NCI-H524 (cell line): ENCODE measurements around the gene RUNX2.
A peak's percentile ranks its signal among the peaks of the same experiment; 100 is the strongest.

Experiments
- DNase-seq, 2 experiments: peaks; one replicate each; lab custom pipeline; 2025; lab: John Stamatoyannopoulos, UW

RUNX2 gene

DNA sequence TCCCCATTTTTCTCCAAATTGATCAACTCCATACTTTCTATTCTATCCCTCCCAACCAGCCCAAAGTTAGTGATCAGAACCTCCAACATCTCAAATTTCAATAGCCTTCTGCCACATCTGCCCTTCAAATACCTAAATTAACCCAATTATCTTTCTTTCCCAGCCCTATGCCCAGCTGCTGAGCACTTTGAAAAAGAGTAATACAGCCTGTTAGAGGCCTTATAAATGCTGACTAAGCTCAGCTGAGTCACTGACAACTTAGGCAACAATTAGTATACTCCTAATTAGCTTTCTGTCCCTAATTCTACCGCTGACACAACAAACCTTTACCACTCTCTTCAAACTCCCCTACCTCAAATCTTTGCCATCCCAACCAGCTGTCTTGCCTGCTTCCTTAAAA lies 23.5 kb downstream of the RUNX2 start:
- DNase-seq: peak; percentile 66 to 82

DNA sequence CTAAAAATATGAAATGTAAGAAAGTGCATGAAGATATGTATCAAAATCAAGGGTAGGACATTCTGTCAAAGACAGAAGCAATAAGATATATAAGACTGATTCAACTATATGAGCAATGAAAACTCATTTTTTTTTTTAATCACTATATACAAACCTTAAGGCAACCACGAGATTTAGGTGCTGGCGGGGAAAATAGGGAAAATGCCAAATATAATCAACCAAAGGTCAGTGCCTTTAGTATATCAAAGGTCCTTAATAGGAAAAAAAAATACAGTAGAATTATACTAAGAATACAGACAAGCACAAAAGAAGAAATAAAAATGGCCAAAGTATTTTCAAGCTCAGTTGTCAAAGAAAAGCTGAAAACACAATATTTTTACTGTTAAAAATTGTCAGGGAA lies 25.5 kb downstream of the RUNX2 start:
- no peak for DNase-seq

DNA sequence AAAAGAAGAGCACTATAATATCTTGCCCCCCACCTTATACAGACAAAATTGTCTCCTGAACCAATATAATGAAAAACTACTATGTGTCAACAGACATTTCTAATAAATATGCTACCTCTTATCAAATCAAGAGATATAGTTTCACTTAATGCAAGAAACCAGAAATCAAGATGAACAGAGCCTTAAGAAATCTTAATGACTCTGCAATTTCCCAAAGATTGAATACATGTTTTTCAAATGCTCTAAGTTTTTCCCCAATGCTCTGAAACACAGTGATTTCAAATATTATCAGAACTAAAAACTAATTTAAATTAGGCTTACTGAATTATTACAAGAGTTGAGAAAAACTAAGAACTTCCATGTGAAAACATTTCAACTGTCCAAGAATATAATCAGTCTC lies 36.3 kb downstream of the RUNX2 start:
- no peak for DNase-seq

DNA sequence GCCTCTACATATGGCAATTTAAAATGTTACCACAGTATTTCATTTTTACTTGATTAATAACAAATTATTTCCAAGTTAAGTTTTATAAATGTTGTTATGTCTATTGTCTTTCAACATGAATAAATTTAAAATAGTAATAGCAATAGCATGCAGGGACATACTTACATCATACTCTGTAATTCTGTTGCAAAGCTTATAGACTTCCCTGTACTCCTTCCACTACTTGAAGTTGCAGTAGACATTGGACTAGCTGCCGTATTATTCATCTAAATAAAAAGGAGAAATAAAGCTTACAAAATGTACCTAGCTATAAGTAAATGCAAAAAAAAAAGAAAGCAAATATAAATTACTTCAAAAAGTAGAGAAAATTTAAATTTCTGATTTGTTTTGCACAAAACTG lies 36.9 kb downstream of the RUNX2 start:
- no peak for DNase-seq

DNA sequence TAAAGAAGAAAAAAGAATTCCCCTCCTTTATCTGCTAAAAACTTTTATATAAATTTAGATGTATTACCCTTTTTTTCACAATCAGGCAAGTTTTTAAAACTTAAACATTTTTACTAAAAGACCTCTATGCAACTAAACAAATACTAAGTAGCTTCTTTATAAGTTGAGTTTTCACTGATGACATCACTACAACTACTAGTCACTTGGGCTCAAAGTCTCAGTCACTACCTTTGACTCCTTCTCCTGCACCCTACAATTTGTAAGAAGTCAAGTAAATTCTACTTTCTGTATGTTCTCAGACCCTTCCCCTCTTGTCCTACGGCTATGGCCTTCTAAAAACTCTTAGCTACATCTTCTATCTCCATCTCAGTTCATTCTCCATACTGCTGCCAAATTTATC lies 38.4 kb downstream of the RUNX2 start:
- no peak for DNase-seq

DNA sequence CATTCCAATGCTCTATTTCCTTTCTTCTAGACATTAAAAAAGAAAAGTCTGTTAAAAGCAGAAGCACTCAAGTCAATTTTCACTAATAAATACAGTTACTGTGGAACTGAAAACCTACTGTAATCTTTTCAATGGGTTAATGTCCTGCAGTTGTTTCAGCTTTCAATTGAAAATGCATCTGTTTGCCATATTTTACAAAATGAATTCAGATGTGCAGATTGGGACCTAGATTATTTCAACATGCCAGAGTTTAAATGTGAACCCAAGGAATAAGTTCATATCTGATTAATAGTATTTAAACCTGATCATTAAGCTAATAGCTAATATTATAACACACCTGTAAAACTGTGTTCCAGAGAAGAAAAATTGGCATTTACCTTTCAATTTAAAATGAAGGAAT lies 39.9 kb downstream of the RUNX2 start:
- no peak for DNase-seq

DNA sequence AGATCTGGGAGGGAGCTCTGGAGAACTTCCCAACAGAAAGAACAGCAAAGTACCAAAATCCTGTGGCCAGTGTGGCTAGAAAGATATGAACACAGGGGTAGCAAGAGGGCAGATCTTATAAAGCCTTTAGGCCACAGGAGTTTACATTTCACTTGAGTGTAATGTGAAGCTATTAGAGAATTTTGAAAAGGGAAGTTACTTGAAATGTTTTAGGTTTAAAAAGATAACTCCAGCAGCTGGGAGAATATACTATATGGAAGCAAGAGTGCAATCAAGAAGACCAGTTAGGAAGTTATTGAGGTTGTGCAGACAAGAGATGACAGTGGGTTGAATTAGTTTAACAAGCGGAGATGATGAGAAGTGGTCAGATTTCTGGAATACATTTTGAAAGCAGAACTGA lies 41.7 kb downstream of the RUNX2 start:
- no peak for DNase-seq

DNA sequence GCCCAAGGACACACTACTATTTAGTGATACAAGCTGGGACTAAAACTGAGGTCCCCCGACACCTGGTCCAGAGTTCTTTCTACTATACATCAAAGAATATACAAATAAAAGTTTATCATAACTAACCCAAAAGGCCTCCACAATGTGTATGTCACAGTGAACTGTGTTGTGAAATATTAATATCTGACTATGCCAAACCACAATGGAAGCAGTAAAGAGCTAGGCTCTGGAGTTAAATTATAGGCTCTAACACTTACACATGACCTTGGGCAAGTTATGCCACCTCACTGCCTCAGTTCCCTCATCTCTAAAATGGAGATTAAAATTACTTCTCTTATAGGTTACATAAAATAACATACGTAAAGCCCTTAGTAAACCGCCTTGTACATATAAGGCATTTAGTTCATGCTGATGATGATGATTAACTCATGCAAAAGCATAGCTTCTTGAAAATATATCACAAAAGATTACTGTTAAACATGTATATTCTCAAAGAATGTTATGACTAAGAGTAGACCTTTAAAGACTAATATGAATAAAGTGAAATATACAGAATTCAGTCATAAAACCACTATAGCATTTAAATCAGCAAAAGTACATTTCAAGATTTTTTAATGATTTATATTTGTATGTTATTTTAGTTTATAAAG lies 43.9 kb downstream of the RUNX2 start:
- DNase-seq: no peak

DNA sequence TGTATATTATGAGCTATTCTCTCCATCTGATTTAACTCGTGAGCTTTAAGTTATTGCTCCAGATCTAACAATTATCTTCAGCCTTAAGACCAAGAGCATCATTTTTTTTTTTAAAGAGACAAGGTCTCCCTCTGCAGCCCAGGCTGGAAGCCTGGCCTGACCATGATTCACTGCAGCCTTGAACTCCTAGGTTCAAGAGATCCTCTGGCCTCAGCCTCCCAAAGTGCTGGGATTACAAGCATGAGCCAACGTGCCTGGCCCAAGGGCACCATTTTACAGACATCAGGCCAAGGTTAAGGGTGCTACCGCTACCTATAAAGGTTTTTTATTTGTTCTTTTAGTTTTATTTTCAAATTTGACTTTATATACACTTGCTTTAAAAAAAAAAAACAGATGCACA lies 47.3 kb downstream of the RUNX2 start:
- no peak for DNase-seq

DNA sequence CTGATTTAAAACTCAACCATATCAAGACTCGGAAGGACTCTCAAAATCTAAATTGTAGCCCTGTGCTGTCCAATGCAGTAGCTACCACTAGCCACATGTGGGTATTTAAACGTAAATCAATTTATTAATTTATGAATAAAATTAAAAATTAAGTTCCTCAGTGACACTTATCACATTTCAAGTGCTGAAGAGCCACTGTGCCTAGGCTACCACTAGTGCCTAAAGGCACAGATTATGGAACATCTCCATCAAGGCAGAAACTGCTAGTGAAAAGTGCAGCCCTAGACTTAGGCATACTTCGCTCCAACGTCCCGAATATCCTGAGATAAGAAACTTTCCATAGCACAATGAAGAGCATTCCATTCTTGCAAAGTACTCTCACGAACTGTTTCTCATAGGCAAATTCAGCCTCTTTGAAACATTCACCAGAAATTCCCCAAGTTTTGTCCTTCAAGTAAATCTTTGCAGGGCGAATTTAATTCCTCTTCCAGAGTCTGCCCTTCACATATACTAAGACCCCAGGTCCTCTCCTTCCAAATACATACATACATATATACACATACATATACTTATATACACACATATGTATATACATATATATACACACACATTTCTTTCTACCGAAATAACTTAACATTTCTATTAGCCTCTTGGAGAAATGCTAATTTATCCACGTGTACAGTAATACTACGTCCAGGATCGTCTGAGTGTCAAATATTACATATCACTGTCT lies 48.3 kb downstream of the RUNX2 start:
- DNase-seq: no peak

DNA sequence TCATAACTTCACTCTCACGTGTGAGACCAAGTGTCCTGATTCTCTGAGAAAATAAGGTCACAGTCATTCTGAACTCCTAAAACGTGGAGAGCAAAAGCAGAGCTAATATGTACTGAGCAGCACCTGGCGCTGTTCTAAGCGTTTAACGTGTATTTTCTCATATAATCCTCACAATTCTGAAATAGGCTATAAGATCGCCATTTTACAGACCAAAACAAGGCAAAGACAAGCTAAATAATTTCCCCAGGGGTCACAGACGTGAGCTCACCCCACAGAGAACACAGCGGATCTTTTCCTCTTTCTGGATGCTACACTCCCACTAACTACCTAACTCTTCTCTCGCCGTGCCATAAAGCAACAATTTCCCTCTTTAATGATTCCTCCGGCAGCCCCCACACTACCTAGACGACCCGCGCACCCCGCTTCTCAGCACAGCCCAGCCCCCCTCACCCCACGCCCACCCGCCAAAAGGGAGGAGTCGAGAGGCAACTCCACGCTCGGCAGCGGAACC lies 49.0 kb downstream of the RUNX2 start:
- peak; percentile 33 to 63 for DNase-seq

DNA sequence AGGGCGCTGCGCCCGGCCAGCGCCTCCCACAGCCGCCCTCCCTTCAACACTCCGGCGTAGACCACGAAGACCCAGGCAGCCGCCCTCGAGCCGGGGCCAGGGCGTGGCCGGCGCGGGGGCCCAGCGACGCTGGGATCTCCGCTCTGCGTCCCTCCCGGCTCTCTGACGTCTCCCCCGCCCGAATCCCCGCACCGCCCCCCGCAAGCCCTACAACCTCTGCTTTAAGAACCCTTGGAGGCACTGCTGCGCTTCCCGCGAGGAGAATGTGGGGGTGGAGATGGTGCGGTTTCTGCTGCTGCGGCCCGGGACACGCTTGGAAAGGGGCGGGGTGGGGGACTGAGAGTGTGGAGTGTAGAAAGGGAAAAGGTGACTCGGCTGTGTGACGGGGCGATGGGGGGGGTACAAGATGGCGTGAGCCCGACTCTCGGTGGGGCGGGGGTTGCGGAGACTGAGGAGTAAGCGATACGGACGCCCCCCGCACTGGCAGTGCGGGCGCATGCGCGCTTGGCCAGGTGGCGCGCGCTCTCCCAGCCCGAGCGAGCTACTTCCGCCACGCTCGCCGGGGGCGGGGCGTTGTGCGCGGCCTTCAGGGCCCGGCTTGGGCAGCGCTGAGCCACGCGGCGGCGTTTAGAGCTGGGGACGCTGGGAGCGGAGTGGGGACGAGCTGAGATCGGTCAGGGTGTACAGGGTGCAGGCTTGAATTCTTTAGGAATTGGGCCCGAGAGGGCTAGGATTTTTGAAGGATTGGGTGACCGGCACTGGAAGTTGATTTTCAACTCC lies 49.6 kb downstream of the RUNX2 start, which contains the start of gene SUPT3H:
TSS of gene SUPT3H (minus strand) at position 381 of the 780 bp plus-strand sequence.
- peak; percentile 96 for DNase-seq

DNA sequence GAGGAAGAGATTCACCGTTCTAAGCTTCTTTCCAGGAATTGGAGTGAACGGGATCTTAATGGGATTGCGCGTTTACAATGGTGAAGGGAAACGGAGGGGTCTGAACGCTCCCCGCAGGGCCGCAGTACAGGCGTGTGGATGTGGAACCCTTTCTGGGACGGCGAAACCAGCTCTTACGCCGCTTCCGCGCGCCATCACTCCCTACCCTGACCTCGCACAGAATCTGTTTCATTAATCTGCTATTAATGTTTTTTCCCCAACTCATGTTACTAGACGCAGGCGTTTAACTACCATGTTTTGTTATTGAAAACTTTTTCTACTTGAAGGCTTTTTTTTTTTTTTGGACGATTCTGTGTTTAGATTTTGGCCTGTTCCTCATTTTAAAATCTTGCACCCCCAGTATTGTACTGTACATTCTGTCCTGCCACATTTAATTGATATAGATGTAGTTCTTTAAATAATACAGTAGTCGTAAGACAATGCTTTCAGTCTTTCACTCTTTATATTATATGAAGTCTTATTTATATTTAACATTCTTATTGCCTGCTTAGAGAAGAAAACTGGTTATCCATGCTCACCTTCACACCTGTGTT lies 50.3 kb downstream of the RUNX2 start:
- DNase-seq: peak in 1 of 2 experiments; percentile 89

DNA sequence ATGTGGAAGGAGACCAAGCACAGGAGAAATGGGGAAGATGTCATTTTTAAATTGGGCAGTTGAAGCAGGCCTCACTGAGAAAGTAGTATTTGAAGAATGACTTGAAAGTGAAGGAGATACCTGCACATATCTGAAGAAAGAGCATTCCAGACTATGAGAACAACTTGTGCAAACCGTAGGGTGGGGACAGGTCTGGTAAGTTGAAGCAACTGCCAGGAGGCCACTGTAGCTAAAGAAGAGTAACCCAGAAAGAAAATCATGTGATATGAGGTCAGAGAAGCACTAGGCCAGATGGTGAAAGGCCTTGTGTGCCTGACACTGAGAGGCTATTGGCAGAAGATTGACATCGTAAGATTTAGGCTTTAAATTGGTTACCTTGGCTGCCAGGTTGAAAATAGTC lies 54.3 kb downstream of the RUNX2 start:
- peak in 1 of 2 experiments; percentile 12 for DNase-seq

DNA sequence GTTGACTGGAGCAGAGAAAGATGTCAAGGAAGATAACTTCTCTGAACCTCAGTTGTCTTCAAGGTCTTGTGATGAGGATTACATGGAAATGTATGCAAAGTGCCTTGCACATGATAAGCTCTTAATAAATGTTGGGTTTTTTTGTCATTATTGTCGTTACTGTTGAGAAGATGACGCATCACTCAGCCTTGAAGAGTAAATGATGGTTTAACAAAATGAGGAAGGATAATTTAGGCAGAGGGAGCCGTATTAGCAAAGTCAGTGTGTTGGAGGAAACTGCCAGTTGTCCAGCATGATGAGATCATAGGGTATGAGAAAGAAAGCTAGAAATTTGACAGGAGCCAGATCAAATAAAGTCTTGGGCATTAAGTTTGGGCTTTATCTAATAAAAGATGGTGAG lies 58.4 kb downstream of the RUNX2 start:
- no peak for DNase-seq

DNA sequence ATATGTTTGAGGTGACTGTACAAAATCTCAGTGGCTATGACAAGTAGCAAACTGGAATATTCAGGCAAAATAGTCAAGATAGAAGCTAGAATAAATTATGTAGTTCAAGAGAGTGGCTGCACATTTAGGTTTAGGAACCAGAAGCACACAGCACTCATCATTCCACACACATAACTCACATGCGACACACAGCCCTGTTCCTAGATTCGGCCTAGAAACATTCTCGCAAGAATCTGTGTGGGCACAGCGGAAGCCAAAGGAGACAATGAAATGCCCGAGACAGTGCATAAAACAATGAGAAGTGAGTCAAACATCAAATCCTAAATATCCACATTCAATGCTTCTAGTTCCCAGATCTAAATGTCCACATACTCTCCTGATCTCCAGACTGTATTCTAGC lies 59.1 kb downstream of the RUNX2 start:
- no peak for DNase-seq

DNA sequence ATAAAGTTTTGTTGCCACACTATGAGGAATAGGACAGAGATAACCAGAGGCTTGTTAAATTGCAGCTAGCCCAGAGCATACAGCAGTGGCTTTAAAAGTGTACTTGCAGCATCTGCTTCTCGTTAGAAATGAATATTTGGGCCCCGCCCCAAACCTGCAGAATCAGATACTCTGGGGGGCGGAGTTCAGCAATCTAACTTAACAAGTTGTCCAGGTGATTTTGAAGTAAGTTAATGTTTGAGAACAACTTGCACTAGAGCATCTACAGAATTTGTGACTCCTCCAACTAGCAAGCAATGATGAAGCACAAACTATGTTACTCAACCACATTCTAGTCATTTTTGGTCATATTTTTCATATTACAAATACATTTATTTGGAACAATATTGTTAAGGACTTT lies 60.2 kb downstream of the RUNX2 start:
- no peak for DNase-seq

DNA sequence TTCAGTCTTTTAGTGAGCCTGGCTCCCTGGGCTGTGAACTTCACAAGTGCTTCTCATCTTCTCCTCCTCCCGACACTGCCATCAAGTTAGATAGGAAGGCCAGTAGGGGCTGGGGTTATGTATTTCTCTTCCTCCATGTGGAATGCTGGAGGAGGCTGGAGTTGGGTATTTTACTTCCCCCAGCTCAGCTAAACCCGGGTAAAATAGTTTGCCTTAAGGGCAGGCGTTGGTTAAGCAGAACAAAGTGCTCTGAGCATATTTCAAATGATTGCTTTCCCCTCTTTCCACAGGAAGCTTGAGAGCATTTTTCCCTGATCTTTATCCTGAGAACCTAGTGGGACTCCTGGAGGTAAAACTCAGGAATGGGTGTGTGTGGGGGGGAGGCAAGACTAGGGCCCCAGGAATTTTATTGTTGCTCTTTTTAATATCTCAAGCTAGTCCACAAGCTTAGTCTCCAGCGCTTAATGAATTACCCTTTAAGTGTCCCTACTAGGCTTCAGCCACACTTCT lies 66.5 kb downstream of the RUNX2 start:
- DNase-seq: no peak

DNA sequence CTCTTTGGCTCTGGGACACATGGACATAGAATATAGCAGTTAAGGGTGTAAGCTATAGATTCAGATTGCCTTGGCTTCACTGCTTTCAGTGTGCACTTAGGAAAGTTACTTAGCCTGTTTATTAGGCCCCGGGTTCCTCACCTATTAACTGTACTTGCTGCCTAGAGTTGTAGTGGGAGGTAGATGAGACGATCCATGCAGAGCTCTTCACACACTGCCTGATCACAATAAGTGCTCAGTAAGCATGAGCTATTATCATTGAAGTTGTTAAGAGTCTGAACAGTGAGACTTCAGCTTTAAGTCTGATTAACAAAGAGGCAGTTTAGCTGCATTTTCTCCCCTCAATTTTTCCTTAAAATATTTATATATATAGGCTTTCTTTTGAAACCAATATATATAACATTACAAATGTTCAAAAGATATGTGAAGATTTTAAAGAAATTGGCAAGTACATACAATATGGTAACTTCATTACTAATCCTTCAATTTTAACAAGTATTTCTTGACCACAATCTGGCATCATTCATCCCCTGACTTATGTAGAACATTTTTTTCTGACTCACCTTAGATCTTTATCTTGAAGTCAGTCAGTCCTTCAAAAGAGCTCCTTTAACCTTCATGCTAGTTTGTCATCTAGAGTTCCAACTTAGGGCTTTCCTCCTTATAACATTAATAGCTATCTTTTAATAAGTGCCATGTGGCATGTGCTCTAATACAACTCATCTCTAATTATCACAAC lies 70.1 kb downstream of the RUNX2 start:
- DNase-seq: no peak

DNA sequence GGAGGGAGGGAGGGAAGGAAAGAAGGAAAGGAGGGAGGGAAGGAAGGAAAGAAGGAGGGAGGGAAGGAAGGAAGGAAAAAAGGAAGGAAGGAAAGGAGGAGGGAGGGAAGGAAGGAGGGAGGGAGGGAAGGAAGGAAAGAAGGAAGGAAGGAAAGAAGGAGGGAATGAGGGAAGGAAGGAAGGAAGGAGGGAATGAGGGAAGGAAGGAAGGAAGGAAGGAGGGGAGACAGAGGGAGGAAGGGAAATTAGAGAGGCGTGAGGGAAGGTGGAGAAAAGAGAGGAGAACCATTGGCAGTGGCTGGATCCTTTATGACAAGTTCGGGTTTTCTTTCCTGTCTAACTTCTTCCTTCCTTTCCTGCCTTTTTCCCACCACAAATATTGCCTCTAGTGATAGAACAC lies 71.9 kb downstream of the RUNX2 start:
- DNase-seq: no peak

DNA sequence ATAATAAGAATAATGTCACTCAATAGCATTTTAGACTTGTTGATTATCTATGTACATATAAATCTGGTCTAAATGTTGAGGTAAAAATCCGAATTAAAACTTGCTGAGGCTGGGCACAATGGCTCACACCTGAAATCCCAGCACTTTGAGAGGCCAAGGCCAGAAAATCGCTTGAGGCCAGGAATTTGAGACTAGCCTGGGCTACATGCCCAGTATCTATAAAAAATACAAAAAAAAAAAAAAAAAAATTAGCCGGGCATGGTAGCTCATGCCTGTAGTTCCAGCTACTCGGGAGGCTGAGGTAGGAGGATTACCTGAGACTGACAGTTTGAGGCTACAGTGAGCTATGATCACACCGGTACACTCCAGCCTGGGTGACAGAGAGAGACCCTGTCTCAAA lies 83.8 kb downstream of the RUNX2 start:
- no peak for DNase-seq

DNA sequence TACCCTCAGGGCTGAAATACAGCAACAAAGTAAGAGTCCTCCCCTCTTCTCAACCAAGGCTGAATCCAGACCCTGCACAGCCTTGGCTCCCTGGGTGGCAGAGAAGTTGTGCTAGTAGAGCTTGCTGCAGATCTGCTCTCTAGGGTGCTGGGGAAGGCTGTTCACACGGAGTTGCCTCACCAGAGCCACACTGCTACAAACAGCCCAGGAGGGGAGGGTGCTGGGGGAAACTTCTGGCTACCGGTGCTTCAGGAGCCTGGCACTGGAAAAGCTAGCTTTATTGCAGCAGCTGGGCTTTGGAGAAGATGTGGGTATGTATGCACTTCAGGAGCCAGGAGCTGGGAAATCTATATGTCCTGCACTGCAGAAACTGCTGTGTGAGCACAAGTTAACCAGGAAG lies 87.2 kb downstream of the RUNX2 start:
- DNase-seq: no peak
